GM21717 (cell line): ENCODE data around the gene HIF3A.

Experiments
- ATAC-seq: cut with Tn5 transposase; IDR thresholded peaks from one replicate; pipeline ENCODE4 v1.9.1; 2021; ENCODE audit warnings: mild to moderate bottlenecking, moderate library complexity; ENCODE audit not compliant: unreplicated experiment

Gene HIF3A

DNA sequence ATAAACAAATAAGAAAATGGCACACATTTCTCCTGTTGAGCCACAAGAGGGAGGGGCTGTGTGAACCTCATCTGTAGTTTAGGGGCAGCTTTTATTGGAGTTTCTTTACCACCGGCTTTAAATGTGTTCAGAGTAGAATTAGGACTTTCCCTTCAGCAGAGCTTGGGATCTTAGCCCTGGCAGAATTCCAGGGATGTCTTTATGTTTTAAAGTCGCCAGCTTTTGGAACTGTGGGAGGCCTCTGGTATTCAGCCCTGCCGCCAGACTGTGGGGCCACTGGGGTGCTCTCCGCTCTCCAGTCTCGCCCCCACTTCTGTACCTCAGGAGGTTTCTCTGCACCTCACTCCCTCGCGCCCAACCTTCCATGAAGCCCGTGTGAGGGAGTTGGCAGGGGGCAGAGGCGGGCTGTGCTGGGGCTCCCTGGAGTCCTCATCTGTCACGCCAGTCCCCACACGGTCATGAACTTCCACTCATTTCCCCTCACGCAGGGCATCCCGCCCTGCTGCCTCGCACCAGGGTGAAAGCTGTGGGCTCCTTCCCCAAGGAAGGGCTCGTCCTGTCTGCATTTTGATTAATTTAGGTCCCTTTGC is 85.0 kb downstream of the HIF3A start:
- no peak for ATAC-seq

DNA sequence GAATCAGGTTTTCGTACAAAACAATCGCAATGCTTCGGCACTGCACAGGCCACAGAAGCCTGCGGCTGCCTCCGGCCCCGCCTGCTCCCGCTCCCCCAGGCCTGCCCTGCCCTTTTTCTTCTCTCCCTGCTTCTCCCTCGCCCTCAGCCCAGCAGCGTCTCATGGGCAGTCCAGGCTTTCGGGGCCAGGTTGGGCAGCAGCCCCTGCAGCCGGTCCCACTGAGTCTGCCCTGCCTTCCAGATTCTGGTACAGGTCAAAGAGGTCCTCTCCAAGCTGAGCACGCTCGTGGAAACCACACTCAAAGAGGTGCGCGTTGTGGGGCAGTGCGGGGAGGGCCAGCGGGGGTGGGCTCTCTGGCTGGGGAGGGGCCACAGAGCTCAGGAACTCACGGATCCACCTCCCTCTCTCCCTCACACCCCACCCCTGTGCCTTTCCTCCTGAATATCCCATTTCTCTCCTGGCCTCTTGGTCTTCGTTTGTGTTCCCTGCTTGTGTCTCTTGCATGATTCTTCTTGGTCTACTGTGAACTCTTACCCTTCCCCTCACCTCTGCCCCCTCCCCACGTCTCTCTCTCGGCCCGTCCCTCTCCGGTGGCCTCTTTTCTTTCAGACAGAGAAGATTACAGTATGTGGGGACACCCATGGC is 86.5 kb downstream of the HIF3A start:
- no peak for ATAC-seq

DNA sequence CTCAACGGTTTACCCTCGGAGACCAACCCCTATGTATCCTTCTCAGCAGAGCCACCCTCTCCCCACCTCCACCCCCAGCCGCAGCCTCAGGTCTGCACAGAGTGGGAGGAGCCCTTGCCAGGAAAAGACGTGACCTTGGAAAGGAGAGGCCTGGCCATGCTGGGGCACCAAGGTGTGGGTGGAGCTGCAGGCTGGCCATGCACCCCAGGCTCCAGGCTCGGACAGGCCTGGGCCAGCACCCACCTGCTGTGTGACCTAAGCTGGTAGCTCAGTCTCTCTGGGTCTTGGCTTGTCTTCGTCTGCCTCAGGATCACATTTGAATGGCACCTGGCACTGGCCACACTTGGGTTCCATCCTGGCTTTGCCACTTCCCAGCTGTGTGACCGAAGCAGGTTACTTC is 87.0 kb downstream of the HIF3A start:
- no peak for ATAC-seq

DNA sequence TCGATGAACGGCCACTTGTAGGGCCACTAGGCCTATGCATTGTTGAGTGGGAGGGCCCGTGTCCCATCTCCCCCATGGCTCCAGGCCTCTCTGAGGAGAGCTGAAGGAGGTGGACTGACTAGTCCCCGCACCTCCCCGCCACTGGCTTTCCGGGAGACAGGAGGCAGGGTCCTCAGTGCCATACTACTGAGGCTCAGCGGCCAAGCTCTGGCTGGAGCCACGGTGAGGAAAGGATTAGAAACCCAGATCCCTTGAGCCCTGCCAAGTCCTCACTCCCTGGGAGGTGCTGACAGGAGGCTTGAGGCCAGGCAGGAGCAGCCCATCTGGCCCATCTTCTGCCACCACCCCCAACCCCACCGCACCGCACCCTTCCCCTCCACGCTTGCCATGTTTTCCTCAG is 87.6 kb downstream of the HIF3A start:
- ATAC-seq: no peak

DNA sequence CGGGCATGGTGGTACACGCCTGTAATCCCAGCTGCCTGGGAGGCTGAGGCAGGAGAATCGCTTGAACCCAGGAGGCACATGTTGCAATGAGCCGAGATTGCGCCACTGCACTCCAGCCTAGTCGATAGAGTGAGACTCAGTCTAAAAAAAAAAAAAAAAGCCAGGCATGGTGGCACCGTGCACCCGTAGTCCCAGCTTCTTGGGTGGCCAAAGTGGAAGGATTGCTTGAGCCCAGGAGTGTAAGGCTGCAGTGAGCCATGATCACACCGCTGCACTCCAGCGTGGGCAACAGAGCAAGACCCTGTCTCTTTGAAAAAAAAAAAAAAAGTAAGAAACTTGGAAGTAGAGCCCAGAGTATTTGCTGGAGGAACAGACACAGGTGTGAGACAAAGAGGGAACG is 88.8 kb downstream of the HIF3A start:
- ATAC-seq: no peak

DNA sequence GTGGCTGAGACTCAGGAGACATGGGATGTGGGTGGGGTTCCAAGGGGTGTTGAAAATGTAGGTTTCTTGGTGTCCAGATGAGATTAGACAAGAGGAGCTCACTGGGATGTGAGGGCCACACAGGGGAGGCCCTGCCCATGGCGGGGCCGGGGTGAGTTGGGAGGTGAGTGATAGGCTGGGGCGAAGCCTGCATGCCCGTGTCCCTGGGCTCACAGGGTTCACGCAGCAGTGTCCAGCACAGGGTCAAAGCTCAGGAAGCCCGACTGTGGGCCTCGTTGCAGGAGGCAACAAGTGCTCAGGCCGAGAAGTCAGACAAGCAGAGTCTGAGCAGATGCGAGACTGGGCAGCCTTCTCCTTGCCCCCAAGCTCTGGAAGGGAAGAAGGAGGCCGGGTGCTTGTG is 89.3 kb downstream of the HIF3A start:
- no peak for ATAC-seq

DNA sequence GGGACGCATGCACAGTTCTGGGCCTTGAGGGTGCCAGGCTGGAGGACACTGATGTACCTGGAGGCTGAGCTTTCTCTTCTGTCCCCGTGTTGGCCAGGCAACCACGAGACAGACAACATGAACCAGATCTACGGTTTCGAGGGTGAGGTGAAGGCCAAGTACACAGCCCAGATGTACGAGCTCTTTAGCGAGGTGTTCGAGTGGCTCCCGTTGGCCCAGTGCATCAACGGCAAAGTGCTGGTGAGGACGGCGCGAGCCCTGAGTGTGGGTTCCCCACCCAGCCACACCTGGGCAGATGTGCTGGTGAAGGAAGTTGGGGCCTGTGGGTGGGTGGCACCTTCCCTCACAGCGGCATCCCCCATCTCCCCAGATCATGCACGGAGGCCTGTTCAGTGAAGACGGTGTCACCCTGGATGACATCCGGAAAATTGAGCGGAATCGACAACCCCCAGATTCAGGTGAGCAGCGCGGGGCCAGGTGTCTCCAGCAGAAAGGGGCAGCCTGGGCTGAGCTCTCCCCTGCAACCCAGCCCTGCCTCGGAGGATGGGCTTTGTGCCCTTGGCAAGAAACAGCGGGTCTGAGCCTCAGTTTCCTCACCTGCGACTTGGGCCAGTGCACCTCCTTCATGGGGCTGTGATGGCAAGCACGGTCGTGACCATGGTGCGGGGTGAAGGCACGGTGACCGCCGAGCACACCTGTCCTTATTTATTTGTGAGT is 90.3 kb downstream of the HIF3A start:
- ATAC-seq: no peak

DNA sequence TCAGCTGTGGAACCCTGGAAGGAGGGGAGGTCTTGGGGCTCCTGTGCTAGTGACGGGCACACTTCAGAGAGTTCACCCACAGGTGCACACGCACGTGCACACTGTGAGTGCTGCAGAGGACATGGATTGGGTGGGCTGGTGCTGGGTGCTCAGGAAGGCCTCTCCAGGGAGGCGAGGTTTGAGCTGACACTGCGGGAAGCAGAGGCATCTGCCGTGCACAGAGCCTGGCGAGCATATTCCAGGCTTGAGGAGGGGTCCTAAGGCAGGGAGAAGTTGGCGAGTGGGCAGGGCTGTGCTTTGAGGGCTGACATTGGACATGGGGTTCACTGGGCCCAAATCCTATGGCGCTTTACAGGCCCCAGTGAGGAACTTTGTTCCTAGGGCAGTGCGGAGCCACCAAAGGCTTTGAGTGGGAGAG is 90.9 kb downstream of the HIF3A start:
- ATAC-seq: no peak

DNA sequence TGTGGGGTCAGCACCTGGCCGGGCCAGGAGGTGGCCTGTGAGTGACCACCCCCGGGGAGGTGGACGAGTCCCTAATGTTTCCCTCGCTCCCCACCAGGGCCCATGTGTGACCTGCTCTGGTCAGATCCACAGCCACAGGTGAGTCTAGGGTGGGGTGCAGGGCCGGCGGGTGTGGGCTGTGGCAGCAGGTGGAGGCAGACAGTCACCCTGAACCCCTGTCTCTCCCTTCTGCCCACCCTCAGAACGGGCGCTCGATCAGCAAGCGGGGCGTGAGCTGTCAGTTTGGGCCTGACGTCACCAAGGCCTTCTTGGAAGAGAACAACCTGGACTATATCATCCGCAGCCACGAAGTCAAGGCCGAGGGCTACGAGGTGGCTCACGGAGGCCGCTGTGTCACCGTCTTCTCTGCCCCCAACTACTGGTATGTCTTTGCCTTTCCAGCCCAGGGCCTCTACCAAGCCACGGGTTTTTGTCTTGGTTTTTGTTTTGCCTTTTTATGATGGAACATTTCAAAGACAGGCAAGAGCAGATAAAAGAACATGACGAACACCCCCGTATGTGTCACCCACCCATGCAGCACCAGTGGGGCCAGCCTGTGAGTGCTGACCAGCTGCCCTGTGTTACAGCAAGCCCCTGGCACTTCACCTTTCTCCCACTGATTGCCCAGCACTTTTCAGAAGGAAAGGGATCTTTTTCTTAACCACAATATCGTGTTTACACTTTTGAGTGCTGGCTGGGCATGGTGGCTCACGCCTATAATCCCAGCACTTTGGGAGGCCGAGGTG is 91.7 kb downstream of the HIF3A start:
- ATAC-seq: no peak

DNA sequence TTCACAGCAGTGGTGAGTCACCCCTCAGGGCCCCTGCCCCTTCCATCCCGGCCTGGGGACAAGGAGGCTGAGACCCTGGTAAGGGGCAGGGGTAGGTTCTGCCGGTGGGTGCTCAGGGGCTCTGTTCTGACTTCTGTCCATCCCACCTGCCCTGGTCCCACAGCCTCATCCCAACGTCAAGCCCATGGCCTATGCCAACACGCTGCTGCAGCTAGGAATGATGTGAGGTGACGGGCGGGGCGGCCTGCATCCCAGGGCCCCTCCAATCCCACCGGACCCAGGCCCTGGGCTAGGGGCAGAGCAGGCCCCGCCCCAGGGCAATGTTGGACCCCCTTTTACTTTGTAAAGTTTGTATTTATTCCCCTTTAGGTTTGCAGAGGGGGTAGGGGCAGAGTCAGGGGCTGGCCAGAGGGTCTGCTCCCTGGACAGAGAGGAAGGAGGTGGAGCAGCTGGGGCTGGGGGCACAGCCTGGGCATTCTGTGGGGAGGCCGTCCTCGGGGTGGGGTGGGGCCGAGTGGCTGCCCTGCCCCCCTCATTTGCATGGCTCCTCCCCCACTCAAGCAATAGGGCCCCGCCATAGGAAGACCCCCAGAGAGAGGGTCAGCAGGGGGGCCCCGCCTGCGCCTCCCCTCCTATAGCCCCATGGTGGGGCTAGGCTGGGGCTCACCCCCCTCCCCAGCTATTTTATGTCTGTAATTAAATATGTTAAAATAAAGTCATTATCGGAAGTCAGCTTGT is 93.4 kb downstream of the HIF3A start:
- no peak for ATAC-seq

DNA sequence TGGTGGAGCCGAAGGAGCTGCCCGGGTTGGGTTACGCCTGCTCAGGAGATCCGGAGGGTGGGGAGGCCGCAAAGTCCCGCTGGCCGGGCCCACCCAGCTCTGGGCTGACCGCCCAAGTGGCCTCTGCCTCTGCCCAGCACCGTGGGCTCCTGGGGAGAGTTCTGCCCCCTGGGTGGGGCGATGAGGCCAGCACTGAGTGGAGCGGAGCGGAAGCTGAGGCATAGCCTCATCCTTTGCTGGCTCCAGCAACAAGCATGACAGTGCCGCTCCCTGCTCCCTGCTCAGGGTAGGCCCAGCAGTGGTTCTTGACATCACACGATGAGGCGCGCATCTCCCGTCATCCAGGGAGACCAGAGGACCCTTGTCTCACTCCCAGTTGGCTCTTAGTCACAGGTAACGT is 94.0 kb downstream of the HIF3A start:
- no peak for ATAC-seq

DNA sequence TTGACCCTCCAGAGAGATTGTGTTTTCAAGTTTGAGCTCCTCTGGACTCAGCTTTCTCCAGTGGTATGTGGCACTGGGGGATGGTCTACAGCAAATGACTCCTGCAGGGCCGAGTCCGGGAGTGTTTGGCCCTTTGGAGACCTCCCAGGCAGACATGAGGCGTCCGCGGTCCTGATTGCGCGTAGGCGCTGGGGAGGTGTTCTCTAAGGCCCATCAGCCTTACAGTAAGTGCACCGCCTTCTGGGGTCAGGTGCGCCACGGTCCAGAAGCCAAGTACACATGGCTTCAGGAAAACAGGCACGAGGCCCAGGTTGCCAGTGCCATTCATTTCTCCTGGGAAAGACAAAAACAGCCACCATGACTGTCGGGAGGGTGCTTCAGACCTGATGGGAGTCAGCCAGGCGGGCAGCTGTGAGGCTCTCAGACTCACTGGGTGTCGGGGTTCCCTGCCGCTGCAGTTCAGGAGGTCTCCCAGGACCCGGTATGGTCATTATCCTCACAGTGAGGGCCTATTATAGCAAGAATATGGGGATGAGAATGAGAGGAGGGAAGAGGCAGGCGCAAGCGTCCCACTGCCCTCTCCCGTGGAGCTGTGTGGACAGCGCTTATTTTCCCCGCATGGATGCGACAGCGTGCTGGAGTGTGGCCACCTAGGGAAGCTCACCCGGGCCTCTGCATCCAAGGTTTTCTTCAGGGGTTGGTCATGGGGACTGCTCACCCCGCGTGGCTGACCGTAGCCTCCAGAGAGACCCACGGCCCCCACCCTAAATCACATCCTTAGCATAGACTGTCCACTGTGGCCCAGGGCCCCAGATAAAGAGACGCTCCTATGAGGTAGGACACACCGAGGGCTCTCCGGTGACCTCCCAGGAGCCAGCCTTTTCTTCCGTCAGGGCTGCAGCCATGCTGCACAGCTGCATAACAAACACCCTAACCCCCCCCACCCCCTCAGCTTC is 94.7 kb downstream of the HIF3A start:
- ATAC-seq: no peak

DNA sequence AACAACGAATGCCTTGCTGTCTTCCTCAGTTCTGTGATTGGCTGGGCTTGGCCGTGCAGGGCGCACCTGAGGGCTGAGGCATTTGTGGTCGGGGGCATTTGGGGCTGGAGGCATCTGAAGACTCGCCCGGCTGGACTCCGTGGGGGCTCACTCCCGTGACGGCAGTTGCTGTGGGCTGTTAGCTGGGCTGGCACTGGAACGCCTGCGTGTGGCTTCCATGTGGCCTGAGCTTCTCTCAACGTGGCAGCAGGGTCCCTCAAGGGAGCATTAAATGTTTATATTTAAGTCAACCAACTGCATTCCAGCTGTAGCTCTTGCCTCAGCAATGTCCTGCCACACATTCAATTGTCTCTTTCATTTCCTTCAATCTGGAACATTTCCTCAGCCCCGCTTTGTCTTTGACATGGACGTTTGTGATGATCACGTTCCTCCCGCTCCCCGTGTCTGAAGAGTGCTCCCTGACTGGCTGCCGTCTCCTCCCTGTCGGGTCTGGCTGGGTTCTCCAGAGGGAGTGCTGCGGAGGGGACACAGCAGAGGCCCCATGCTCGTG is 95.5 kb downstream of the HIF3A start:
- no peak for ATAC-seq

DNA sequence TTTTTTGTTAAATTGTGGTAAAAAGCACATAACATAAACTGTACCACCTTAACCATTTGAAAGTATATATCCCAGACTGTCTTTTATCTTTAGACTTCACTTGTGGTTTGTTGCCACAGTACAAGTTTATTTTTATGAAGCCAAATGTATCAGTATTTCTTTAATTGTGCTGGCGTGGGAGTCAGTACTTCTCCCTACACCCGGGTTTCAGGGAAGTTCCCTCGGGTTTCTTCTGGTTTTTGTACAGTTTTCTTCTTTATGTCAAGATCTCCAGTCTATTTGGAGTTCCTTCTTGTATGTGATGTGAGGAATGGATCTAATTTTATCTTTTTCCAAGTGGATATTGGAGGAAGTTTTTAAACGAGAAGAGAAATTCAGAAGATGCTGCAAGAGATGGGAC is 96.0 kb downstream of the HIF3A start:
- no peak for ATAC-seq
